Activated T-cell treated with anti-CD3 and anti-CD28 coated beads, Interleukin-2, amount 50 U/mL, for 1 hour (primary cell): ENCODE measurements around the gene PTHLH.

Experiments
- DNase-seq: peaks from one replicate; pipeline ENCODE4 v3.0.0-alpha.2; 2020

PTHLH gene

GRCh38 chr12:27931390-27931789 lies 41.1 kb downstream of the PTHLH start:
- DNase-seq: no peak

GRCh38 chr12:27927347-27927746 lies 45.2 kb downstream of the PTHLH start:
- no peak for DNase-seq

GRCh38 chr12:27924350-27925135 lies 48.0 kb downstream of the PTHLH start:
- no peak for DNase-seq

- no peak for DNase-seq
Observed at GRCh38 chr12:27922531-27923139, 49.9 kb downstream of the PTHLH start.

- no peak for DNase-seq
Observed at GRCh38 chr12:27919671-27920235, 52.8 kb downstream of the PTHLH start.

- DNase-seq: no peak
Observed at GRCh38 chr12:27915536-27915935, 57.0 kb downstream of the PTHLH start.

GRCh38 chr12:27915021-27915420 lies 57.5 kb downstream of the PTHLH start:
- no peak for DNase-seq

GRCh38 chr12:27913999-27914614 lies 58.4 kb downstream of the PTHLH start:
- DNase-seq: no peak

- no peak for DNase-seq
Observed at GRCh38 chr12:27911397-27911796, 61.1 kb downstream of the PTHLH start.
